ENCODE data around the gene HNF4A. TPM values are rescaled to one million over a fixed set of nuclear protein-coding genes. Genes with fewer than 3 reads are reported as not detected.

HNF4A gene
- total and polyA plus RNA-seq, 2 donors (not counting 3 experiments of a cell fraction or from before 2014, with no cell fraction given): not detected

DNA sequence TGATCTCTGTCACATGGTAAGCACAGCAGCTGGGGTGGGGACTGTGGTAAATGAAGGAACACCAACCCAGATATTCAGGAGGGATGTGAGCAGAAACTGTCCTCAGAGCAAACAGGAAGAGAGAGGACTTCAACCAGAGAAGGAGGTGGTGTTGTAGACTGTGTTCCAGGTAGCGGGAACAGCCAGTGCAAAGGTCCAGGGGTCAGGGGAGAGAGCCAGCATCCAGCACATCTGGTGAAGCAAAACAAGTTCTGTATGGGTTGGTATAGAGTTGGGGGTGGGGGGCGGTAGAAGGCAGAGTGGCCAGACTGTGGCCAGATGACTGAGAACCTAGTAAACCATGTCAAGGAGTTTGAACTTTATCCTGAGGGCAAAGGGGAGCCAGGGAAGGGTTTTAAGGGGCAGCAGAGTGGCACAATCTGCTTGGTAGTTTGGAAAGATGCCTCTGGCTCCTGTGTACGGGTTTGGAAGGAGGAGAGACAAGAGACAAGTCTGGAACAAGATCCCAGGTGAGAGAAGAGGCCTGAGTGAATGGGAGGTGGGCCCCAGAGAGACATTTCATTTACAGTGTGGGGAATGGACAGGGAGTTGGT is 92.4 kb downstream of the HNF4A start:
- CTCF ChIA-PET: no interaction called here

More for the DNA sequence above, 92.4 kb downstream of the HNF4A start:
- no peak overlapping the region for H3K9ac ChIP-seq (replicated peaks; ENCODE audit: extremely low read depth, insufficient read depth, low read length)
- H3K27ac ChIP-seq (ENCODE audit: insufficient read depth, low read depth, low read length): no peak overlapping the region
- H3K4me3 ChIP-seq (replicated peaks in 1 of 3; ENCODE audit: insufficient read depth in 1 of 3, low read depth in 1 of 3, low read length in 3 of 3): no peak overlapping the region
- DNase-seq (ENCODE audit: low read depth, low spot score) (no peak), FAIRE-seq (no peak)
- POLR2A ChIA-PET: no interaction called here
- no peaks in the 10 kb centered on the region for H3K4me1 ChIP-seq (ENCODE audit: control insufficient read depth, extremely low read depth, insufficient read depth, low read length)
- intact Hi-C loops (cut with micrococcal nuclease) (no loop called here), dilution Hi-C loops (cut with MboI; ENCODE audit: extremely low pct_ligation_motif_present, low sequenced_read_pairs) (no loop called here)
- H4K20me1 ChIP-seq (replicated peaks; ENCODE audit: control insufficient read depth, extremely low read depth, insufficient read depth, low read length): no peaks in the 10 kb centered on the region
- BruUV-seq (replicated peaks): no TSS peak
- H2AFZ ChIP-seq (ENCODE audit: low read depth, low read length): no peak overlapping the region
- no peaks in the 10 kb centered on the region for H3K9me3 ChIP-seq (replicated peaks; ENCODE audit: control insufficient read depth, insufficient read depth, low read length)
- H3K27me3 ChIP-seq (ENCODE audit: control insufficient read depth in 2 of 2, insufficient read depth in 2 of 2, low read length in 2 of 2): peaks cover 2 to 6% of the 10 kb centered on the region in 2 experiments
- no peak for TF ChIP-seq GATA2 (IDR thresholded peaks at IDR 0.05; ENCODE audit: insufficient read depth, insufficient read length, low read depth, low read length)
- TF ChIP-seq POLR2A (IDR thresholded peaks at IDR 0.05; ENCODE audit: low read depth, low read length): no peak
- TF ChIP-seq, protein P1, sequence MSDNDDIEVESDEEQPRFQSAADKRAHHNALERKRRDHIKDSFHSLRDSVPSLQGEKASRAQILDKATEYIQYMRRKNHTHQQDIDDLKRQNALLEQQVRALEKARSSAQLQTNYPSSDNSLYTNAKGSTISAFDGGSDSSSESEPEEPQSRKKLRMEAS (IDR thresholded peaks at IDR 0.05; ENCODE audit: insufficient read depth, insufficient read length): no peak
- TF ChIP-seq, protein P2, sequence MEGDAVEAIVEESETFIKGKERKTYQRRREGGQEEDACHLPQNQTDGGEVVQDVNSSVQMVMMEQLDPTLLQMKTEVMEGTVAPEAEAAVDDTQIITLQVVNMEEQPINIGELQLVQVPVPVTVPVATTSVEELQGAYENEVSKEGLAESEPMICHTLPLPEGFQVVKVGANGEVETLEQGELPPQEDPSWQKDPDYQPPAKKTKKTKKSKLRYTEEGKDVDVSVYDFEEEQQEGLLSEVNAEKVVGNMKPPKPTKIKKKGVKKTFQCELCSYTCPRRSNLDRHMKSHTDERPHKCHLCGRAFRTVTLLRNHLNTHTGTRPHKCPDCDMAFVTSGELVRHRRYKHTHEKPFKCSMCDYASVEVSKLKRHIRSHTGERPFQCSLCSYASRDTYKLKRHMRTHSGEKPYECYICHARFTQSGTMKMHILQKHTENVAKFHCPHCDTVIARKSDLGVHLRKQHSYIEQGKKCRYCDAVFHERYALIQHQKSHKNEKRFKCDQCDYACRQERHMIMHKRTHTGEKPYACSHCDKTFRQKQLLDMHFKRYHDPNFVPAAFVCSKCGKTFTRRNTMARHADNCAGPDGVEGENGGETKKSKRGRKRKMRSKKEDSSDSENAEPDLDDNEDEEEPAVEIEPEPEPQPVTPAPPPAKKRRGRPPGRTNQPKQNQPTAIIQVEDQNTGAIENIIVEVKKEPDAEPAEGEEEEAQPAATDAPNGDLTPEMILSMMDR (IDR thresholded peaks at IDR 0.05; ENCODE audit: extremely low read depth in 1 of 2, insufficient read depth in 1 of 2, low read depth in 1 of 2, low read length in 2 of 2): no peak
- H3K36me3 ChIP-seq (ENCODE audit: control insufficient read depth in 2 of 2, extremely low read depth in 1 of 2, insufficient read depth in 2 of 2, low read length in 2 of 2): no peaks in the 10 kb centered on the region
- H3K79me2 ChIP-seq (ENCODE audit: control insufficient read depth, insufficient read depth, low read length): no peaks in the 10 kb centered on the region
- H3K4me2 ChIP-seq (ENCODE audit: insufficient read depth, low read length): no peak overlapping the region
- no peaks in the 10 kb centered on the region for H3K9me1 ChIP-seq (replicated peaks; ENCODE audit: control insufficient read depth, extremely low read depth, insufficient read depth, low read length)
